Measurements from ENCODE around the gene ELK3.

DNA sequence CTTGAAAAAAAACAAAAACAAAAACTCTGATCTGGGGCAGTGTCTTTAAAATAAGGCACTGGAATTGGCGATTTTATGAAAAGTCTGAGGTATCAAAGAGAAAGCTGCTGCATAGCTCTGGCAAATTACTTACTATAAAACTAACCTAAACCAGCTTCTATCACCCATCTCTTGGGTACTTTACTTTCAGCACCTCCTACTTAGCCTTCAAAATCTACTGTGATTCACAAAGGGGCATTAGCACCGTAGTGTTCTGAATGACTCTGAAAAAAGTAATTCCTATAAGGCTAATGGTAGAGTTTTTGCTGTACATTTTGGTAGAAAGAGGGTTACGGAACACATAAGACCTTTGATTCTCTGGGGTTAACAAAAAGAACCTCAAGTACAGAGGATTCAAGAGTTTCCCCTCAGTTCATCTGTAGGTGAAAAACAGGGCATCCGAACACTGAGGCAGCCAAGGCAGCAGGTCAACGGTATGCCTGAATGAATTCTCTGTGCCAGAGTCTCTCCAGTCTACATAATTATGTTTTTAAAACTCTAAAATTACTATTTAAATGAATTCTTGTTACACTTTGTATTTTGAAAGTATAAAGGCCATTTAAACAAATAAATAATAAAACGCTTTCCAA lies 101.5 kb downstream of the ELK3 start:
- no peak for TF ChIP-seq ZFP3 (CRISPR knock-in tag; IDR thresholded peaks at IDR 0.05)
- TF ChIP-seq, protein P1, sequence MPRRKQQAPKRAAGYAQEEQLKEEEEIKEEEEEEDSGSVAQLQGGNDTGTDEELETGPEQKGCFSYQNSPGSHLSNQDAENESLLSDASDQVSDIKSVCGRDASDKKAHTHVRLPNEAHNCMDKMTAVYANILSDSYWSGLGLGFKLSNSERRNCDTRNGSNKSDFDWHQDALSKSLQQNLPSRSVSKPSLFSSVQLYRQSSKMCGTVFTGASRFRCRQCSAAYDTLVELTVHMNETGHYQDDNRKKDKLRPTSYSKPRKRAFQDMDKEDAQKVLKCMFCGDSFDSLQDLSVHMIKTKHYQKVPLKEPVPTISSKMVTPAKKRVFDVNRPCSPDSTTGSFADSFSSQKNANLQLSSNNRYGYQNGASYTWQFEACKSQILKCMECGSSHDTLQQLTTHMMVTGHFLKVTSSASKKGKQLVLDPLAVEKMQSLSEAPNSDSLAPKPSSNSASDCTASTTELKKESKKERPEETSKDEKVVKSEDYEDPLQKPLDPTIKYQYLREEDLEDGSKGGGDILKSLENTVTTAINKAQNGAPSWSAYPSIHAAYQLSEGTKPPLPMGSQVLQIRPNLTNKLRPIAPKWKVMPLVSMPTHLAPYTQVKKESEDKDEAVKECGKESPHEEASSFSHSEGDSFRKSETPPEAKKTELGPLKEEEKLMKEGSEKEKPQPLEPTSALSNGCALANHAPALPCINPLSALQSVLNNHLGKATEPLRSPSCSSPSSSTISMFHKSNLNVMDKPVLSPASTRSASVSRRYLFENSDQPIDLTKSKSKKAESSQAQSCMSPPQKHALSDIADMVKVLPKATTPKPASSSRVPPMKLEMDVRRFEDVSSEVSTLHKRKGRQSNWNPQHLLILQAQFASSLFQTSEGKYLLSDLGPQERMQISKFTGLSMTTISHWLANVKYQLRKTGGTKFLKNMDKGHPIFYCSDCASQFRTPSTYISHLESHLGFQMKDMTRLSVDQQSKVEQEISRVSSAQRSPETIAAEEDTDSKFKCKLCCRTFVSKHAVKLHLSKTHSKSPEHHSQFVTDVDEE (CRISPR knock-in tag; IDR thresholded peaks at IDR 0.05) = no peak
- TF ChIP-seq ZFP30 (CRISPR knock-in tag; IDR thresholded peaks at IDR 0.05) = no peak
